ENCODE measurements around the gene SCUBE1. TPM values are rescaled to one million over a fixed set of nuclear protein-coding genes. Genes with fewer than 3 reads are reported as not detected.

Gene SCUBE1
- total RNA-seq, 1 experiment from 2014 or later: not detected

DNA sequence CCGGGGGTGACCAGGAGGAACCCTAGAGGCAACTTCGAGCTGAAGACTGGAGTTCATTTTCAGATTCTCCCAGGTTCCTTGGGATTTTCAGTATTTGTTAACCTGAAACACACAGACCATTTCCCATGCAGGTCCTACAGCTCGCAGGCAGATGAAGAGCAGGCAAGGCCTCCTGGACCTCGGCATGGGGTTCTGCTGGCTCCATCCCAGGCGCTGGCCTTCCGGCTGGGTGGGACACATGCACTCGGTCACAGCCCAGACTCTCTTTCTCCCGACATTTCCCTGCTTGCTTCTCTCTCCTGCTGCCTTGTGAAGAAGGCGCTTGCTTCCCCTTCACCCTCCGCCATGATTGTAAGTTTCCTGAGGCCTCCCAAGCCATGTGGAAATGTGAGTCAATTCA lies 140.8 kb downstream of the SCUBE1 start:
- H3K27me3 ChIP-seq (ENCODE audit: control insufficient read depth, insufficient read depth, low read length): no peaks in the 10 kb centered on the region
- no peaks in the 10 kb centered on the region for H3K36me3 ChIP-seq (ENCODE audit: control insufficient read depth, insufficient read depth, low read length)
- H3K27ac ChIP-seq (ENCODE audit: low read length): no peak overlapping the region
- H3K9me3 ChIP-seq (ENCODE audit: control insufficient read depth, insufficient read depth, low read depth, low read length): no peaks in the 10 kb centered on the region
- TF ChIP-seq SIN3A (IDR thresholded peaks at IDR 0.05; ENCODE audit: borderline replicate concordance, insufficient read depth, low read depth, low read length) (no peak), POLR2AphosphoS5 (IDR thresholded peaks at IDR 0.05; ENCODE audit: low read depth, low read length) (no peak)
- TF ChIP-seq, protein P1, sequence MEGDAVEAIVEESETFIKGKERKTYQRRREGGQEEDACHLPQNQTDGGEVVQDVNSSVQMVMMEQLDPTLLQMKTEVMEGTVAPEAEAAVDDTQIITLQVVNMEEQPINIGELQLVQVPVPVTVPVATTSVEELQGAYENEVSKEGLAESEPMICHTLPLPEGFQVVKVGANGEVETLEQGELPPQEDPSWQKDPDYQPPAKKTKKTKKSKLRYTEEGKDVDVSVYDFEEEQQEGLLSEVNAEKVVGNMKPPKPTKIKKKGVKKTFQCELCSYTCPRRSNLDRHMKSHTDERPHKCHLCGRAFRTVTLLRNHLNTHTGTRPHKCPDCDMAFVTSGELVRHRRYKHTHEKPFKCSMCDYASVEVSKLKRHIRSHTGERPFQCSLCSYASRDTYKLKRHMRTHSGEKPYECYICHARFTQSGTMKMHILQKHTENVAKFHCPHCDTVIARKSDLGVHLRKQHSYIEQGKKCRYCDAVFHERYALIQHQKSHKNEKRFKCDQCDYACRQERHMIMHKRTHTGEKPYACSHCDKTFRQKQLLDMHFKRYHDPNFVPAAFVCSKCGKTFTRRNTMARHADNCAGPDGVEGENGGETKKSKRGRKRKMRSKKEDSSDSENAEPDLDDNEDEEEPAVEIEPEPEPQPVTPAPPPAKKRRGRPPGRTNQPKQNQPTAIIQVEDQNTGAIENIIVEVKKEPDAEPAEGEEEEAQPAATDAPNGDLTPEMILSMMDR (IDR thresholded peaks at IDR 0.05): no peak
- DNase-seq (ENCODE audit: low read depth, low spot score): no peak
- no TSS peak for BruUV-seq (replicated peaks)
- ChIA-PET CTCF (no interaction called here), POLR2A (no interaction called here)
- no peak for ATAC-seq
- no peaks in the 10 kb centered on the region for H3K4me1 ChIP-seq (ENCODE audit: control insufficient read depth, insufficient read depth, low read length)
- intact Hi-C loops (cut with micrococcal nuclease; ENCODE audit: unreplicated experiment) (no loop called here), in situ Hi-C loops (cut with HindIII; ENCODE audit: low pct_unique_long_range_greater_than_20kb, low sequenced_read_pairs) (no loop called here)
- H3K4me3 ChIP-seq (ENCODE audit: low read depth in 2 of 2, low read length in 2 of 2): no peak overlapping the region

- Histone ChIP-seq H3K4me1 (ENCODE audit: control insufficient read depth, insufficient read depth, low read length) (no peaks in the 10 kb centered on the region), H3K4me3 (ENCODE audit: low read depth in 2 of 2, low read length in 2 of 2) (no peak overlapping the region), H3K36me3 (ENCODE audit: control insufficient read depth, insufficient read depth, low read length) (no peaks in the 10 kb centered on the region), H3K27ac (ENCODE audit: low read length) (no peak overlapping the region), H3K9me3 (ENCODE audit: control insufficient read depth, insufficient read depth, low read depth, low read length) (no peaks in the 10 kb centered on the region), H3K27me3 (ENCODE audit: control insufficient read depth, insufficient read depth, low read length) (no peaks in the 10 kb centered on the region)
- ChIA-PET POLR2A (no interaction called here), CTCF (no interaction called here)
- ATAC-seq (no peak), DNase-seq (ENCODE audit: low read depth, low spot score) (no peak)
- intact Hi-C loops (cut with micrococcal nuclease; ENCODE audit: unreplicated experiment) (no loop called here), in situ Hi-C loops (cut with HindIII; ENCODE audit: low pct_unique_long_range_greater_than_20kb, low sequenced_read_pairs) (no loop called here)
- BruUV-seq (replicated peaks): no TSS peak
- TF ChIP-seq TCF7L2 (IDR thresholded peaks at IDR 0.05; ENCODE audit: low read depth, low read length): no peak
- TF ChIP-seq REST (IDR thresholded peaks at IDR 0.05; ENCODE audit: insufficient read depth in 1 of 2, low read depth in 2 of 2, low read length in 1 of 2): no peak
- TF ChIP-seq, protein P1 (IDR thresholded peaks at IDR 0.05): no peak
Measured at GRCh38 chr22:43201486-43202219, 141.5 kb downstream of the SCUBE1 start.
